GM12878 (cell line): ENCODE data around the gene PRDM15. TPM values are rescaled to one million over a fixed set of nuclear protein-coding genes. Genes with fewer than 3 reads are reported as not detected.
"Not testable (repeated sequence)": the region's sequence is repeated elsewhere in the genome, so short reads cannot be mapped to it uniquely, and the experiment has no call there.

Experiments used
- ATAC-seq: fragments of 200-7000 bp; cut with Tn5 transposase; 3 replicates; pipeline ENCODE4 v1.9.1; 2020; ENCODE audit warnings: mild to moderate bottlenecking, moderate library complexity
- BruUV-seq: library from RNA; stranded (reverse); fragments of 400-500 nt; replicated peaks from 2 replicates; lab custom pipeline; 2021; lab: Mats Ljungman, UMichigan
- CTCF ChIA-PET: fragments of 300-600 bp; sonication (Branson Sonifier 250); formaldehyde crosslinking; extraction: SDS; loops from one replicate; lab custom pipeline; 2021; ENCODE audit warnings: inconsistent platforms; lab: Yijun Ruan, JAX
- POLR2A ChIA-PET: fragments of 350-600 bp; formaldehyde crosslinking; extraction: SDS; loops from one replicate; lab custom pipeline; 2021; ENCODE audit warnings: inconsistent platforms; lab: Charles Lee
- RAD21 ChIA-PET: fragments of 300-600 bp; sonication (Branson Sonifier 250); formaldehyde crosslinking; loops from one replicate; lab custom pipeline; 2023; ENCODE audit warnings: antibody characterized with exemption; ENCODE audit not compliant: unreplicated experiment; lab: Charles Lee
- SMC1A ChIA-PET: fragments of 300-600 bp; sonication (Branson Sonifier 250); formaldehyde crosslinking; loops from one replicate; lab custom pipeline; 2023; ENCODE audit not compliant: unreplicated experiment, uncharacterized antibody; lab: Charles Lee
- DNase-seq: peaks from one replicate; pipeline ENCODE4 v3.0.0-alpha.2; 2011; ENCODE audit warnings: low read depth, low spot score
- FAIRE-seq: peaks from 3 replicates; lab custom pipeline; 2011; peaks lifted over from hg19 to GRCh38; lab: Jason Lieb, UNC
- H2AFZ ChIP-seq: 2 replicates; pipeline ENCODE4 v1.6.0; 2011; ENCODE audit warnings: low read depth, low read length, control low read depth; ENCODE audit not compliant: control insufficient read depth
- H3K27ac ChIP-seq: 2 replicates; pipeline ENCODE4 v1.5.1; 2011; ENCODE audit warnings: control low read depth; ENCODE audit not compliant: control insufficient read depth, insufficient read depth
- H3K27me3 ChIP-seq, 2 experiments: replicated peaks in 1 of 2; 2 replicates each; pipeline versions ENCODE4 v1.6.0 to v1.6.1; 2011; ENCODE audit warnings: low read length in 1 of 2; ENCODE audit not compliant: control insufficient read depth in 2 of 2, insufficient read depth in 2 of 2
- H3K36me3 ChIP-seq, 2 experiments: 2 replicates each; pipeline ENCODE4 v1.5.1; 2011; ENCODE audit warnings: low read length in 1 of 2; ENCODE audit not compliant: control insufficient read depth in 2 of 2, insufficient read depth in 2 of 2
- H3K4me1 ChIP-seq: 2 replicates; pipeline ENCODE4 v1.6.1; 2011; ENCODE audit warnings: mild to moderate bottlenecking, low read length, moderate library complexity, mixed read lengths; ENCODE audit not compliant: control insufficient read depth, insufficient read depth
- H3K4me2 ChIP-seq: 2 replicates; pipeline ENCODE4 v1.6.0; 2011; ENCODE audit warnings: control low read depth; ENCODE audit not compliant: control insufficient read depth, insufficient read depth
- H3K4me3 ChIP-seq: fragments of 200-600 bp; sonication (generic); 2 replicates; pipeline ENCODE4 v1.5.1; 2016
- H3K79me2 ChIP-seq: 2 replicates; pipeline ENCODE4 v1.6.0; 2011; ENCODE audit warnings: low read length; ENCODE audit not compliant: control insufficient read depth, insufficient read depth
- H3K9ac ChIP-seq: 2 replicates; pipeline ENCODE4 v1.8.0; 2011; ENCODE audit warnings: low read length, control low read depth, mixed read lengths; ENCODE audit not compliant: control insufficient read depth, insufficient read depth
- H3K9me3 ChIP-seq: replicated peaks from 3 replicates; pipeline ENCODE4 v1.5.1; 2011; ENCODE audit warnings: mild to moderate bottlenecking, low read length; ENCODE audit not compliant: control insufficient read depth, insufficient read depth
- H4K20me1 ChIP-seq: 2 replicates; pipeline ENCODE4 v1.6.0; 2011; ENCODE audit not compliant: control insufficient read depth, insufficient read depth
- BCL11A ChIP-seq: IDR thresholded peaks from 2 replicates; pipeline ENCODE4 v1.6.1; 2011; ENCODE audit warnings: low read depth, low read length
- JUND ChIP-seq: IDR thresholded peaks from 2 replicates; pipeline ENCODE4 v1.6.1; 2012; ENCODE audit warnings: low read depth, mild to moderate bottlenecking, low read length, improper control_type of control experiment, moderate library complexity
- RAD21 ChIP-seq: IDR thresholded peaks from 2 replicates; pipeline ENCODE4 v1.6.1; 2011; ENCODE audit warnings: mild to moderate bottlenecking, low read depth, low read length, moderate library complexity; ENCODE audit not compliant: insufficient read depth
- SMARCA5 ChIP-seq: fragments of 450-650 bp; IDR thresholded peaks from 2 replicates; pipeline ENCODE4 v1.6.1; 2017; ENCODE audit warnings: mild to moderate bottlenecking
- TAF1 ChIP-seq: IDR thresholded peaks from 2 replicates; pipeline ENCODE4 v1.6.1; 2011; ENCODE audit warnings: mild to moderate bottlenecking, low read depth, low read length, borderline replicate concordance
- WGBS: methylation state at CpG from one replicate; pipeline ENCODE4 v1.1.6; 2016; ENCODE audit warnings: low lambda C conversion rate; ENCODE audit not compliant: insufficient replicate concordance, insufficient coverage; ENCODE audit errors: missing lambda C conversion rate; 5-methylcytosine and 5-hydroxymethylcytosine counted together
- in situ Hi-C: fragments of 300-500 bp; cut with MboI; formaldehyde crosslinking; loops from 9 replicates; pipeline ENCODE4 v1.14.3; 2018; ENCODE audit warnings: mixed read lengths
- intact Hi-C: fragments of 100-400 bp; cut with micrococcal nuclease; formaldehyde crosslinking; loops from one replicate; pipeline ENCODE4 v1.14.2; 2022; ENCODE audit not compliant: unreplicated experiment
- polyA plus RNA-seq, 11 experiments: library from polyadenylated mRNA; depleted of rRNA in 4 of 11; unstranded in 6 of 11; stranded (reverse) in 5 of 11; fragments of >200 nt; fragmentation: Nextera tagmentation in 4 of 11; fragmentation: Illumina TruSeq in 1 of 11; extraction: Ambion mirVana in 4 of 11; extraction: Trizol in 1 of 11; gene quantifications; 1 replicate in 1 of 11; 2 replicates in 10 of 11; pipeline versions ENCODE4 v1.2.1 to v1.2.3, GENCODE V29; 2011 to 2016; ENCODE audit warnings: inconsistent platforms in 2 of 11, missing spikeins in 2 of 11, low read depth in 1 of 11
- total RNA-seq, 4 experiments: library from RNA; depleted of rRNA in 3 of 4; stranded (reverse); fragments of >200 nt in 3 of 4; fragmentation: Illumina TruSeq in 1 of 4; extraction: Trizol in 1 of 4; gene quantifications; 2 replicates each; pipeline versions ENCODE4 v1.2.1 to v1.2.3, GENCODE V29; 2013 to 2021
- TF ChIP-seq, protein P1 (sequence below): fragments of 450-650 bp; IDR thresholded peaks from 2 replicates; pipeline ENCODE4 v1.6.1; 2014; ENCODE audit warnings: mild to moderate bottlenecking

PRDM15 gene
- total and polyA plus RNA-seq, 10 of the 15 experiments (the other 5 are each of a cell fraction or from before 2014, with no cell fraction given) = 2.2 to 16.0 (median 8.6) TPM

GRCh38 chr21:41786509-41786987 is 92.6 kb downstream of the PRDM15 start:
- Histone ChIP-seq H2AFZ (no peak overlapping the region), H4K20me1 (no peaks in the 10 kb centered on the region), H3K36me3 (no peaks in the 10 kb centered on the region), H3K27me3 (no peaks in the 10 kb centered on the region; a peak in 1 of 4 replicates), H3K9ac (no peak overlapping the region), H3K27ac (no peak overlapping the region), H3K4me2 (no peak overlapping the region), H3K4me1 (no peaks in the 10 kb centered on the region), H3K9me3 (no peaks in the 10 kb centered on the region), H3K79me2 (no peaks in the 10 kb centered on the region), H3K4me3 (no peak overlapping the region)
- ATAC-seq = no peak
- TF ChIP-seq JUND (no peak), SMARCA5 (no peak), BCL11A (no peak), RAD21 (no peak), TAF1 (no peak)
- TF ChIP-seq, protein P1, sequence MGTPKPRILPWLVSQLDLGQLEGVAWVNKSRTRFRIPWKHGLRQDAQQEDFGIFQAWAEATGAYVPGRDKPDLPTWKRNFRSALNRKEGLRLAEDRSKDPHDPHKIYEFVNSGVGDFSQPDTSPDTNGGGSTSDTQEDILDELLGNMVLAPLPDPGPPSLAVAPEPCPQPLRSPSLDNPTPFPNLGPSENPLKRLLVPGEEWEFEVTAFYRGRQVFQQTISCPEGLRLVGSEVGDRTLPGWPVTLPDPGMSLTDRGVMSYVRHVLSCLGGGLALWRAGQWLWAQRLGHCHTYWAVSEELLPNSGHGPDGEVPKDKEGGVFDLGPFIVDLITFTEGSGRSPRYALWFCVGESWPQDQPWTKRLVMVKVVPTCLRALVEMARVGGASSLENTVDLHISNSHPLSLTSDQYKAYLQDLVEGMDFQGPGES = no peak
- POLR2A ChIA-PET = interaction anchor here (0.7 kb wide), 1 partner anchor 11 kb away, joined by 6 read pairs; no protein-coding TSS in a partner anchor
- in situ Hi-C loops (no loop called here), intact Hi-C loops (no loop called here)
- no peak for DNase-seq
- 66% methylated on average over 13 of the region's 13 CpGs for WGBS
- RAD21 ChIA-PET = interaction anchor here (1.0 to 1.1 kb wide), 2 partner anchors 10 to 504 kb away, joined by 3 to 4 read pairs; no protein-coding TSS in a partner anchor
- SMC1A ChIA-PET = no interaction called here
- CTCF ChIA-PET = interaction anchor here (1.2 kb wide), 1 partner anchor 503 kb away, joined by 3 read pairs; no protein-coding TSS in a partner anchor
- FAIRE-seq = no peak
- BruUV-seq = no TSS peak

DNA sequence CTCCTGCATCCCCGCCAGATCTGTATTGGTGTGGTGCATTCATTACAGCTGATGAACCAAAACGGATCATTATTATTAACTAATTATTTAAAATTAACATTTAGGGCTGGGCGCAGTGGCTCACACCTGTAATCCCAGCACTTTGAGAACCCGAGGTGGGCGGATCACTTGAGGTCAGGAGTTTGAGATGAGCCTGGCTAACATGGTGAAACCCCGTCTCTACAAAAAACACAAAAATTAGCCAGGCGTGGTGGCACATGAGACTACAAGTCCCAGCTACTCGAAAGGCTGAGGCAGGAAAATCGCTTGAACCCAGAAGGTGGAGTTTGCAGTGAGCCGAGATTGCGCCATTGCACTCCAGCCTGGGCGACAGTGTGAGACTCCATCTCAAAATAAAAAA is 93.9 kb downstream of the PRDM15 start:
- H3K9me3 ChIP-seq, H4K20me1 ChIP-seq, in situ Hi-C loops, H3K4me1 ChIP-seq, H3K4me3 ChIP-seq, H2AFZ ChIP-seq, H3K36me3 ChIP-seq, H3K9ac ChIP-seq, intact Hi-C loops, BruUV-seq, H3K27me3 ChIP-seq, H3K79me2 ChIP-seq, SMC1A ChIA-PET, DNase-seq, ATAC-seq, H3K27ac ChIP-seq, FAIRE-seq, POLR2A ChIA-PET, H3K4me2 ChIP-seq: not testable (repeated sequence)
- ChIA-PET RAD21 (interaction anchor here (0.8 to 1.1 kb wide), 2 partner anchors 332 to 439 kb away, joined by 3 to 4 read pairs; no protein-coding TSS in a partner anchor), CTCF (interaction anchor here (1.2 kb wide), 1 partner anchor 502 kb away, joined by 3 read pairs; no protein-coding TSS in a partner anchor)
- 48% methylated on average over 12 of the region's 12 CpGs for WGBS
